ENCODE results near the gene ZMAT3.

Gene ZMAT3

GRCh38 chr3:179083977-179084376 lies 12.4 kb upstream of the ZMAT3 start:
- no peaks in the 10 kb centered on the region for H3K36me3 Mint-ChIP-seq (ENCODE audit: low read depth)
- no peak for TF ChIP-seq CTCF (IDR thresholded peaks at IDR 0.05)
- no peak overlapping the region for H3K27ac Mint-ChIP-seq
- H3K4me3 Mint-ChIP-seq, result no peak overlapping the region
- H3K9me3 Mint-ChIP-seq, result no peaks in the 10 kb centered on the region
- H3K27me3 Mint-ChIP-seq (ENCODE audit: low read depth, poor library complexity), result no peaks in the 10 kb centered on the region
- peaks cover 5% of the 10 kb centered on the region for H3K4me1 Mint-ChIP-seq
- no peak for DNase-seq

- Mint-ChIP-seq H3K4me1 (peaks cover 5% of the 10 kb centered on the region), H3K27ac (no peak overlapping the region), H3K36me3 (ENCODE audit: low read depth) (no peaks in the 10 kb centered on the region)
These were observed 10.8 kb upstream of the ZMAT3 start for GRCh38 chr3:179082416-179082815.

GRCh38 chr3:179081885-179082284 lies 10.3 kb upstream of the ZMAT3 start:
- H3K27me3 Mint-ChIP-seq (ENCODE audit: low read depth, poor library complexity), result no peaks in the 10 kb centered on the region
- H3K36me3 Mint-ChIP-seq (ENCODE audit: low read depth), result no peaks in the 10 kb centered on the region
- no peak overlapping the region for H3K27ac Mint-ChIP-seq
- TF ChIP-seq CTCF (IDR thresholded peaks at IDR 0.05), result no peak
- no peak overlapping the region for H3K4me3 Mint-ChIP-seq
- no peaks in the 10 kb centered on the region for H3K9me3 Mint-ChIP-seq
- no peak for DNase-seq
- H3K4me1 Mint-ChIP-seq, result peaks cover 5% of the 10 kb centered on the region

More at GRCh38 chr3:179082416-179082815, 10.8 kb upstream of the ZMAT3 start:
- no peaks in the 10 kb centered on the region for H3K9me3 Mint-ChIP-seq
- no peaks in the 10 kb centered on the region for H3K27me3 Mint-ChIP-seq (ENCODE audit: low read depth, poor library complexity)
- H3K4me3 Mint-ChIP-seq, result no peak overlapping the region
- no peak for DNase-seq
- no peak for TF ChIP-seq CTCF (IDR thresholded peaks at IDR 0.05)

- Mint-ChIP-seq H3K9me3 (no peaks in the 10 kb centered on the region), H3K4me3 (no peak overlapping the region), H3K36me3 (ENCODE audit: low read depth) (no peaks in the 10 kb centered on the region), H3K4me1 (peaks cover 5% of the 10 kb centered on the region), H3K27me3 (ENCODE audit: low read depth, poor library complexity) (no peaks in the 10 kb centered on the region), H3K27ac (no peak overlapping the region)
- no peak for DNase-seq
- no peak for TF ChIP-seq CTCF (IDR thresholded peaks at IDR 0.05)
These were observed 7.9 kb upstream of the ZMAT3 start for GRCh38 chr3:179079537-179079936.

GRCh38 chr3:179076243-179077027 lies 4.8 kb upstream of the ZMAT3 start:
- H3K36me3 Mint-ChIP-seq (ENCODE audit: low read depth), result no peaks in the 10 kb centered on the region
- no peak overlapping the region for H3K4me3 Mint-ChIP-seq
- H3K27ac Mint-ChIP-seq, result peak overlapping the region; percentile 91
- no peak for TF ChIP-seq CTCF (IDR thresholded peaks at IDR 0.05)
- H3K27me3 Mint-ChIP-seq (ENCODE audit: low read depth, poor library complexity), result no peaks in the 10 kb centered on the region
- no peaks in the 10 kb centered on the region for H3K9me3 Mint-ChIP-seq
- no peaks in the 10 kb centered on the region for H3K4me1 Mint-ChIP-seq
- no peak for DNase-seq

GRCh38 chr3:179074656-179075055 lies 3.0 kb upstream of the ZMAT3 start:
- Mint-ChIP-seq H3K4me3 (no peak overlapping the region), H3K27ac (no peak overlapping the region), H3K4me1 (peaks cover 16% of the 10 kb centered on the region), H3K9me3 (no peaks in the 10 kb centered on the region), H3K36me3 (ENCODE audit: low read depth) (no peaks in the 10 kb centered on the region), H3K27me3 (ENCODE audit: low read depth, poor library complexity) (peaks cover 7% of the 10 kb centered on the region)
- TF ChIP-seq CTCF (IDR thresholded peaks at IDR 0.05), result no peak
- DNase-seq, result no peak

Data from nephron progenitor cell (in vitro differentiated cells).